Endothelial cell of umbilical vein (primary cell): Measurements from ENCODE around the gene ZNF831. TPM values are rescaled to one million over a fixed set of nuclear protein-coding genes. Genes with fewer than 3 reads are reported as not detected.

Source experiments
- BruUV-seq: library from RNA; stranded (reverse); fragments of 400-500 nt; replicated peaks from 2 replicates; lab custom pipeline; 2021; lab: Mats Ljungman, UMichigan
- CTCF ChIA-PET: fragments of 300-600, 350-600 bp; sonication (Branson Sonifier 250); formaldehyde crosslinking; loops from one replicate; lab custom pipeline; 2021; ENCODE audit warnings: antibody characterized with exemption, inconsistent platforms; lab: Charles Lee
- POLR2A ChIA-PET: fragments of 300-600, 350-600 bp; sonication (Branson Sonifier 250); formaldehyde crosslinking; loops from one replicate; lab custom pipeline; 2021; ENCODE audit warnings: antibody characterized with exemption, inconsistent platforms; lab: Charles Lee
- DNase-seq: peaks from one replicate; pipeline ENCODE4 v3.0.0-alpha.2; 2011; ENCODE audit warnings: low read depth, low spot score
- FAIRE-seq: peaks from 2 replicates; lab custom pipeline; 2011; peaks lifted over from hg19 to GRCh38; lab: Jason Lieb, UNC
- H2AFZ ChIP-seq: 2 replicates; pipeline ENCODE4 v1.6.0; 2012; ENCODE audit warnings: low read depth, low read length, control low read depth, inconsistent platforms
- H3K27ac ChIP-seq: 2 replicates; pipeline ENCODE4 v1.5.1; 2011; ENCODE audit warnings: low read depth, mild to moderate bottlenecking, control low read depth, low read length, moderate library complexity; ENCODE audit not compliant: insufficient read depth
- H3K27me3 ChIP-seq, 2 experiments: 2 replicates each; pipeline versions ENCODE4 v1.6.0 to v1.6.1; 2011; ENCODE audit warnings: low read length in 2 of 2, mixed read lengths in 1 of 2; ENCODE audit not compliant: control insufficient read depth in 2 of 2, insufficient read depth in 2 of 2
- H3K36me3 ChIP-seq, 2 experiments: 2 replicates in 1 of 2; 3 replicates in 1 of 2; pipeline ENCODE4 v1.5.1; 2011; ENCODE audit warnings: low read length in 2 of 2, mild to moderate bottlenecking in 1 of 2, moderate library complexity in 1 of 2; ENCODE audit not compliant: control insufficient read depth in 2 of 2, insufficient read depth in 2 of 2; ENCODE audit errors: extremely low read depth in 1 of 2
- H3K4me1 ChIP-seq: 3 replicates; pipeline ENCODE4 v1.5.1; 2011; ENCODE audit warnings: mild to moderate bottlenecking, low read length; ENCODE audit not compliant: control insufficient read depth, insufficient read depth; ENCODE audit errors: extremely low read depth
- H3K4me2 ChIP-seq: 2 replicates; pipeline ENCODE4 v1.6.1; 2011; ENCODE audit warnings: low read length, control low read depth, mixed read lengths; ENCODE audit not compliant: insufficient read depth
- H3K4me3 ChIP-seq, 3 experiments: fragments of 200-600 bp in 1 of 3; sonication (generic), shearing (Covaris generic) in 1 of 3; replicated peaks in 1 of 3; 2 replicates each; pipeline ENCODE4 v1.5.1; 2011 to 2016; ENCODE audit warnings: control low read depth in 3 of 3, low read length in 3 of 3, mild to moderate bottlenecking in 2 of 3, inconsistent platforms in 1 of 3, low read depth in 1 of 3, moderate library complexity in 1 of 3; ENCODE audit not compliant: insufficient read depth in 1 of 3
- H3K79me2 ChIP-seq: 2 replicates; pipeline ENCODE4 v1.6.0; 2012; ENCODE audit warnings: low read length, inconsistent platforms; ENCODE audit not compliant: control insufficient read depth, insufficient read depth
- H3K9ac ChIP-seq: replicated peaks from 2 replicates; pipeline ENCODE3; 2011; ENCODE audit warnings: low read length, control low read depth; ENCODE audit not compliant: insufficient read depth; ENCODE audit errors: extremely low read depth
- H3K9me1 ChIP-seq: replicated peaks from 3 replicates; pipeline ENCODE4 v1.6.0; 2011; ENCODE audit warnings: mild to moderate bottlenecking, low read length; ENCODE audit not compliant: control insufficient read depth, insufficient read depth; ENCODE audit errors: extremely low read depth
- H3K9me3 ChIP-seq: replicated peaks from 2 replicates; pipeline ENCODE4 v1.5.1; 2012; ENCODE audit warnings: low read length, inconsistent platforms; ENCODE audit not compliant: control insufficient read depth, insufficient read depth
- H4K20me1 ChIP-seq: replicated peaks from 2 replicates; pipeline ENCODE3; 2011; ENCODE audit warnings: mild to moderate bottlenecking, low read length; ENCODE audit not compliant: control insufficient read depth, insufficient read depth; ENCODE audit errors: extremely low read depth
- EZH2 ChIP-seq: IDR thresholded peaks from 2 replicates; pipeline ENCODE4 v1.6.1; 2012; ENCODE audit warnings: borderline replicate concordance, low read depth, mild to moderate bottlenecking, moderate library complexity, low read length, inconsistent platforms; ENCODE audit not compliant: severe bottlenecking
- FOS ChIP-seq: IDR thresholded peaks from 2 replicates; pipeline ENCODE4 v1.6.1; 2011; ENCODE audit warnings: mild to moderate bottlenecking, low read length, moderate library complexity, borderline replicate concordance; ENCODE audit not compliant: insufficient read depth
- GATA2 ChIP-seq: IDR thresholded peaks from 2 replicates; pipeline ENCODE4 v1.7.0; 2011; ENCODE audit warnings: low read depth, mild to moderate bottlenecking, moderate library complexity, mixed read lengths, low read length; ENCODE audit not compliant: insufficient read length, insufficient read depth
- JUN ChIP-seq: IDR thresholded peaks from 2 replicates; pipeline ENCODE4 v1.6.1; 2011; ENCODE audit warnings: borderline replicate concordance, low read depth; ENCODE audit not compliant: insufficient read length, insufficient read depth
- MYC ChIP-seq: IDR thresholded peaks from one replicate; pipeline ENCODE4 v1.6.1; 2011; ENCODE audit warnings: mild to moderate bottlenecking, low read depth, low read length
- POLR2A ChIP-seq: IDR thresholded peaks from 2 replicates; pipeline ENCODE4 v1.6.1; 2012; ENCODE audit warnings: low read depth, mild to moderate bottlenecking, control low read depth, low read length
- POLR2AphosphoS5 ChIP-seq: IDR thresholded peaks from 2 replicates; pipeline ENCODE4 v1.6.1; 2012; ENCODE audit warnings: low read depth, mild to moderate bottlenecking, control low read depth, low read length, moderate library complexity; ENCODE audit not compliant: insufficient read depth
- dilution Hi-C: fragments of 300-500 bp; cut with MboI; formaldehyde crosslinking; loops from one replicate; pipeline ENCODE4 v1.15.0; 2019; ENCODE audit warnings: low sequenced_read_pairs; ENCODE audit not compliant: extremely low pct_ligation_motif_present
- intact Hi-C: fragments of 100-400 bp; cut with micrococcal nuclease; formaldehyde crosslinking; loops from one replicate; pipeline ENCODE4 v1.10.0; 2022
- polyA plus RNA-seq, 4 experiments: library from polyadenylated mRNA; depleted of rRNA in 3 of 4; stranded (reverse) in 3 of 4; unstranded in 1 of 4; fragments of >200 nt; gene quantifications; 2 replicates each; pipeline versions ENCODE4 v1.2.1 to v1.2.3, GENCODE V29; 2011 to 2012; ENCODE audit warnings: missing spikeins in 1 of 4
- total RNA-seq: library from RNA; stranded (reverse); gene quantifications from 2 replicates; pipeline ENCODE4 v1.2.3, GENCODE V29; 2021
- TF ChIP-seq, protein P1 (sequence below), 2 donors: IDR thresholded peaks; 1 replicate in 1 of 2; 2 replicates in 1 of 2; pipeline ENCODE4 v1.5.1; 2011; ENCODE audit warnings: low read length in 2 of 2, mild to moderate bottlenecking in 2 of 2, moderate library complexity in 2 of 2, control low read depth in 1 of 2, inconsistent platforms in 1 of 2, low read depth in 1 of 2; ENCODE audit not compliant: insufficient read depth in 1 of 2; ENCODE audit errors: extremely low read depth in 1 of 2
- TF ChIP-seq, protein P2 (sequence below): IDR thresholded peaks from 2 replicates; pipeline ENCODE4 v1.6.1; 2011; ENCODE audit not compliant: insufficient read depth, insufficient read length

The ZNF831 gene
- total and polyA plus RNA-seq, 2 donors (not counting 3 experiments of a cell fraction or from before 2014, with no cell fraction given): not detected

DNA sequence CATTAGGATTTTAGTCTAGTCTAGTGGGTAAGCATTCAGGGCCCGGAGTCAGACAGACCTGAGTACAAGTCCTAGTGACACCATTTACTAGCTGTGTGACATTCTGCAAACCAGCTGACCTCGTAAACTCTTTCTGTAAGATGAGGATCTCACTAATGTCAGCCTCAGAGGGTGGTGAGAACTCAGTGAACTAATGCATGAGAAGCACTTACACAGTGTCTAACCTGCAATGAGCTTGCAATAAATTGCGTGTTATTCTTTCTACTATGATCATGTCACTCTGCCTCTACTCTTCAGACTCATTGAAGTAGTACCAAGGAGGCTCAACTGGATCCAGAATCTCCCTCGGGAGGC is 41.1 kb upstream of the ZNF831 start:
- Histone ChIP-seq H3K4me1 (no peaks in the 10 kb centered on the region), H3K4me2 (no peak overlapping the region), H3K27me3 (no peaks in the 10 kb centered on the region), H3K4me3 (no peak overlapping the region), H4K20me1 (no peaks in the 10 kb centered on the region), H3K79me2 (no peaks in the 10 kb centered on the region), H3K9me1 (no peaks in the 10 kb centered on the region), H3K9ac (no peak overlapping the region), H3K27ac (no peak overlapping the region), H3K36me3 (no peaks in the 10 kb centered on the region), H3K9me3 (no peaks in the 10 kb centered on the region), H2AFZ (no peak overlapping the region)
- TF ChIP-seq MYC: no peak
- no peak for TF ChIP-seq POLR2AphosphoS5
- TF ChIP-seq EZH2: no peak
- no peak for TF ChIP-seq POLR2A
- no peak for TF ChIP-seq JUN
- TF ChIP-seq, protein P1, sequence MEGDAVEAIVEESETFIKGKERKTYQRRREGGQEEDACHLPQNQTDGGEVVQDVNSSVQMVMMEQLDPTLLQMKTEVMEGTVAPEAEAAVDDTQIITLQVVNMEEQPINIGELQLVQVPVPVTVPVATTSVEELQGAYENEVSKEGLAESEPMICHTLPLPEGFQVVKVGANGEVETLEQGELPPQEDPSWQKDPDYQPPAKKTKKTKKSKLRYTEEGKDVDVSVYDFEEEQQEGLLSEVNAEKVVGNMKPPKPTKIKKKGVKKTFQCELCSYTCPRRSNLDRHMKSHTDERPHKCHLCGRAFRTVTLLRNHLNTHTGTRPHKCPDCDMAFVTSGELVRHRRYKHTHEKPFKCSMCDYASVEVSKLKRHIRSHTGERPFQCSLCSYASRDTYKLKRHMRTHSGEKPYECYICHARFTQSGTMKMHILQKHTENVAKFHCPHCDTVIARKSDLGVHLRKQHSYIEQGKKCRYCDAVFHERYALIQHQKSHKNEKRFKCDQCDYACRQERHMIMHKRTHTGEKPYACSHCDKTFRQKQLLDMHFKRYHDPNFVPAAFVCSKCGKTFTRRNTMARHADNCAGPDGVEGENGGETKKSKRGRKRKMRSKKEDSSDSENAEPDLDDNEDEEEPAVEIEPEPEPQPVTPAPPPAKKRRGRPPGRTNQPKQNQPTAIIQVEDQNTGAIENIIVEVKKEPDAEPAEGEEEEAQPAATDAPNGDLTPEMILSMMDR (IDR thresholded peaks at IDR 0.05; ENCODE audit: extremely low read depth in 1 of 2, insufficient read depth in 1 of 2, low read depth in 1 of 2, low read length in 2 of 2): no peak
- TF ChIP-seq FOS: no peak
- TF ChIP-seq, protein P2, sequence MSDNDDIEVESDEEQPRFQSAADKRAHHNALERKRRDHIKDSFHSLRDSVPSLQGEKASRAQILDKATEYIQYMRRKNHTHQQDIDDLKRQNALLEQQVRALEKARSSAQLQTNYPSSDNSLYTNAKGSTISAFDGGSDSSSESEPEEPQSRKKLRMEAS: no peak
- TF ChIP-seq GATA2: no peak
- ChIA-PET CTCF (interaction anchor here (1.1 to 1.6 kb wide), 2 partner anchors 14 to 35 kb away, joined by 5 read pairs; no protein-coding TSS in a partner anchor), POLR2A (no interaction called here)
- dilution Hi-C loops (no loop called here), intact Hi-C loops (no loop called here)
- FAIRE-seq: no peak
- DNase-seq: no peak
- BruUV-seq: no TSS peak
